HEK293T (cell line): ENCODE data around the gene OOEP.

Experiments used
- BHLHE40 ChIP-seq: fragments of 450-650 bp; IDR thresholded peaks from 2 replicates; pipeline ENCODE4 v1.6.1; 2016; ENCODE audit warnings: mild to moderate bottlenecking, moderate library complexity, borderline replicate concordance
- ELF4 ChIP-seq: fragments of 450-650 bp; IDR thresholded peaks from 2 replicates; pipeline ENCODE4 v1.6.1; 2017; ENCODE audit warnings: antibody characterized with exemption
- FOXM1 ChIP-seq: fragments of 450-650 bp; IDR thresholded peaks from 2 replicates; pipeline ENCODE4 v1.6.1; 2017; ENCODE audit warnings: mild to moderate bottlenecking, borderline replicate concordance
- LEF1 ChIP-seq: fragments of 450-650 bp; IDR thresholded peaks from 2 replicates; pipeline ENCODE4 v1.6.1; 2017; ENCODE audit warnings: mild to moderate bottlenecking, borderline replicate concordance
- SP1 ChIP-seq: fragments of 450-650 bp; IDR thresholded peaks from 2 replicates; pipeline ENCODE4 v1.6.1; 2017
- SUZ12 ChIP-seq: fragments of 450-650 bp; IDR thresholded peaks from 2 replicates; pipeline ENCODE4 v1.6.1; 2016; ENCODE audit warnings: mild to moderate bottlenecking
- TARDBP ChIP-seq: fragments of 450-650 bp; IDR thresholded peaks from 2 replicates; pipeline ENCODE4 v1.6.1; 2016

- TF ChIP-seq BHLHE40 (no peak), FOXM1 (no peak), LEF1 (no peak), ELF4 (no peak), TARDBP (no peak), SP1 (no peak), SUZ12 (no peak)
Observed at GRCh38 chr6:73340048-73340447, 29.6 kb downstream of the OOEP start.
